Measurements from ENCODE around the gene OCEL1.

The OCEL1 gene

GRCh38 chr19:17240826-17241399, 14.9 kb downstream of the OCEL1 start:
- no peak for DNase-seq

- DNase-seq = no peak
Observed at GRCh38 chr19:17242431-17243208, 16.6 kb downstream of the OCEL1 start.

- DNase-seq = no peak
Observed at GRCh38 chr19:17243211-17243829, 17.3 kb downstream of the OCEL1 start.

- no peak for DNase-seq
Observed at GRCh38 chr19:17243830-17244617, 18.0 kb downstream of the OCEL1 start.

GRCh38 chr19:17244618-17245534, 18.9 kb downstream of the OCEL1 start:
- no peak for DNase-seq

- DNase-seq = no peak
Observed at GRCh38 chr19:17245535-17245984, 19.5 kb downstream of the OCEL1 start, which contains the start of gene NR2F6. NR2F6 (minus strand) TSS chr19:17245919; CDS start chr19:17245220, 699 bp downstream.

GRCh38 chr19:17246681-17247425, 20.8 kb downstream of the OCEL1 start:
- DNase-seq = no peak

GRCh38 chr19:17248011-17248776, 22.2 kb downstream of the OCEL1 start:
- no peak for DNase-seq

GRCh38 chr19:17249887-17250548, 24.0 kb downstream of the OCEL1 start:
- DNase-seq = no peak

GRCh38 chr19:17254636-17255035, 28.6 kb downstream of the OCEL1 start:
- DNase-seq = no peak

- DNase-seq = no peak
Observed at GRCh38 chr19:17255150-17255621, 29.2 kb downstream of the OCEL1 start.

GRCh38 chr19:17256130-17256529, 30.1 kb downstream of the OCEL1 start:
- DNase-seq = no peak

- no peak for DNase-seq
Observed at GRCh38 chr19:17259118-17259780, 33.2 kb downstream of the OCEL1 start.

GRCh38 chr19:17259934-17260333, 33.9 kb downstream of the OCEL1 start:
- no peak for DNase-seq

GRCh38 chr19:17260842-17261325, 34.9 kb downstream of the OCEL1 start:
- peak; percentile 89 to 90 for DNase-seq

GRCh38 chr19:17262557-17262956, 36.5 kb downstream of the OCEL1 start:
- no peak for DNase-seq

GRCh38 chr19:17263712-17264640, 38.0 kb downstream of the OCEL1 start:
- no peak for DNase-seq

GRCh38 chr19:17264641-17264979, 38.6 kb downstream of the OCEL1 start, which contains the start of gene USHBP1:
USHBP1 (minus strand) TSS chr19:17264745; CDS start chr19:17264299, 446 bp downstream.
- DNase-seq = no peak
